Measurements from ENCODE around the gene HPCAL1.

HPCAL1 gene

DNA sequence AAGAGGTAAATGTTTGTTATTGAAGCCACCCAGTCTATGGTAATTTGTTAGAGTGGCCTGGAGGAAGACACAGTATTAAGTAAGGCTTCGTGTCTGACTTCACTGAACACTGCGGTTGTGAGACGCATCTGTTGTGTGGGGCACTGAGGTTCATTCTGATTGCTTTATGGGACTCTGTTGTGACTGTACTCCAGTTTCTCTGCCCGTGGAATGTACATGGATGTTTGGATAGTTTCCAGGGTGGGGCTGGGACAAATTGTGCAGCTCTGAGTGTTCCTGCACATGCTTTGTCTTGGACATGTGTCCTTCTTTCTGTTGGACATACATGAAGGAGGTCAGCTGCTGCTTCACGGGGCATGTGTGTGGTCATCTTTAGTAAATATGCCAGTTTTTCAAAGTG is 86.9 kb downstream of the HPCAL1 start:
- no peak for TF ChIP-seq CREB1 (IDR thresholded peaks at IDR 0.05; ENCODE audit: low read depth)
- TF ChIP-seq NFIC (IDR thresholded peaks at IDR 0.05) = no peak
- no peak for TF ChIP-seq TAF1 (IDR thresholded peaks at IDR 0.05; ENCODE audit: low read depth)
- no peak for TF ChIP-seq CEBPB (IDR thresholded peaks at IDR 0.05)
- TF ChIP-seq, protein P1, sequence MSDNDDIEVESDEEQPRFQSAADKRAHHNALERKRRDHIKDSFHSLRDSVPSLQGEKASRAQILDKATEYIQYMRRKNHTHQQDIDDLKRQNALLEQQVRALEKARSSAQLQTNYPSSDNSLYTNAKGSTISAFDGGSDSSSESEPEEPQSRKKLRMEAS (IDR thresholded peaks at IDR 0.05) = no peak
- no peak for TF ChIP-seq EGR1 (IDR thresholded peaks at IDR 0.05)
- no peak for TF ChIP-seq YY1 (IDR thresholded peaks at IDR 0.05; ENCODE audit: low read depth)
- TF ChIP-seq, protein P2, sequence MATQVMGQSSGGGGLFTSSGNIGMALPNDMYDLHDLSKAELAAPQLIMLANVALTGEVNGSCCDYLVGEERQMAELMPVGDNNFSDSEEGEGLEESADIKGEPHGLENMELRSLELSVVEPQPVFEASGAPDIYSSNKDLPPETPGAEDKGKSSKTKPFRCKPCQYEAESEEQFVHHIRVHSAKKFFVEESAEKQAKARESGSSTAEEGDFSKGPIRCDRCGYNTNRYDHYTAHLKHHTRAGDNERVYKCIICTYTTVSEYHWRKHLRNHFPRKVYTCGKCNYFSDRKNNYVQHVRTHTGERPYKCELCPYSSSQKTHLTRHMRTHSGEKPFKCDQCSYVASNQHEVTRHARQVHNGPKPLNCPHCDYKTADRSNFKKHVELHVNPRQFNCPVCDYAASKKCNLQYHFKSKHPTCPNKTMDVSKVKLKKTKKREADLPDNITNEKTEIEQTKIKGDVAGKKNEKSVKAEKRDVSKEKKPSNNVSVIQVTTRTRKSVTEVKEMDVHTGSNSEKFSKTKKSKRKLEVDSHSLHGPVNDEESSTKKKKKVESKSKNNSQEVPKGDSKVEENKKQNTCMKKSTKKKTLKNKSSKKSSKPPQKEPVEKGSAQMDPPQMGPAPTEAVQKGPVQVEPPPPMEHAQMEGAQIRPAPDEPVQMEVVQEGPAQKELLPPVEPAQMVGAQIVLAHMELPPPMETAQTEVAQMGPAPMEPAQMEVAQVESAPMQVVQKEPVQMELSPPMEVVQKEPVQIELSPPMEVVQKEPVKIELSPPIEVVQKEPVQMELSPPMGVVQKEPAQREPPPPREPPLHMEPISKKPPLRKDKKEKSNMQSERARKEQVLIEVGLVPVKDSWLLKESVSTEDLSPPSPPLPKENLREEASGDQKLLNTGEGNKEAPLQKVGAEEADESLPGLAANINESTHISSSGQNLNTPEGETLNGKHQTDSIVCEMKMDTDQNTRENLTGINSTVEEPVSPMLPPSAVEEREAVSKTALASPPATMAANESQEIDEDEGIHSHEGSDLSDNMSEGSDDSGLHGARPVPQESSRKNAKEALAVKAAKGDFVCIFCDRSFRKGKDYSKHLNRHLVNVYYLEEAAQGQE (IDR thresholded peaks at IDR 0.05; ENCODE audit: low read depth) = no peak
- TF ChIP-seq TCF12 (IDR thresholded peaks at IDR 0.05; ENCODE audit: low read depth) = no peak
- TF ChIP-seq FOXM1 (IDR thresholded peaks at IDR 0.05; ENCODE audit: borderline replicate concordance, low read depth) = no peak
- TF ChIP-seq ZBTB7A (IDR thresholded peaks at IDR 0.05; ENCODE audit: low read depth) = no peak
- TF ChIP-seq EP300 (IDR thresholded peaks at IDR 0.05; ENCODE audit: borderline replicate concordance) = no peak
- TF ChIP-seq, protein P3, sequence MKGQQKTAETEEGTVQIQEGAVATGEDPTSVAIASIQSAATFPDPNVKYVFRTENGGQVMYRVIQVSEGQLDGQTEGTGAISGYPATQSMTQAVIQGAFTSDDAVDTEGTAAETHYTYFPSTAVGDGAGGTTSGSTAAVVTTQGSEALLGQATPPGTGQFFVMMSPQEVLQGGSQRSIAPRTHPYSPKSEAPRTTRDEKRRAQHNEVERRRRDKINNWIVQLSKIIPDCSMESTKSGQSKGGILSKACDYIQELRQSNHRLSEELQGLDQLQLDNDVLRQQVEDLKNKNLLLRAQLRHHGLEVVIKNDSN (IDR thresholded peaks at IDR 0.05) = no peak
- no peak for TF ChIP-seq RAD21 (IDR thresholded peaks at IDR 0.05; ENCODE audit: low read depth)
- TF ChIP-seq TEAD4 (IDR thresholded peaks at IDR 0.05) = no peak

DNA sequence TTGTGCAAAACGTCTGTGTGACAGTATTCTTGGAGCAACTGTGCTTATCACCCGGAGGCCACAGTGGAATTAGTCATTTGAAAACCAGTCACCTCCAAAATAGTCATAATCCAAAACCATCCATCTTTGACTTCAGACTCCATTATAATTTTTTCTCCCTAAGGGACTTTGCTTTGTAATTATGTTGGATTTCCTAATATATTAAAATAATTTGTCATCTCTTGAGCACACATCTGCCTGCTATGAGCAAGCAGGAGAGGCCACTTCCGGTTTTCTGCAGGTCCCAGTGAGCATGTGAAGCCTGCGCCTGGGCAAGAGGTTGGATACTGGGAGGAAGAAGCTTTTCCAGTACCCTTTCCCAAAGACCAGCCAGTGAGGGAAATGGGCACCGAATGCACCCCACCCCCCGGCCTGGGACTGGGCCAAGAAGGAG is 87.7 kb downstream of the HPCAL1 start:
- TF ChIP-seq, protein P2 (IDR thresholded peaks at IDR 0.05; ENCODE audit: low read depth) = no peak
- no peak for TF ChIP-seq EP300 (IDR thresholded peaks at IDR 0.05; ENCODE audit: borderline replicate concordance)
- TF ChIP-seq YY1 (IDR thresholded peaks at IDR 0.05; ENCODE audit: low read depth) = no peak
- TF ChIP-seq EGR1 (IDR thresholded peaks at IDR 0.05) = no peak
- TF ChIP-seq TCF12 (IDR thresholded peaks at IDR 0.05; ENCODE audit: low read depth) = no peak
- TF ChIP-seq TAF1 (IDR thresholded peaks at IDR 0.05; ENCODE audit: low read depth) = no peak
- no peak for TF ChIP-seq TEAD4 (IDR thresholded peaks at IDR 0.05)
- no peak for TF ChIP-seq RAD21 (IDR thresholded peaks at IDR 0.05; ENCODE audit: low read depth)
- no peak for TF ChIP-seq CREB1 (IDR thresholded peaks at IDR 0.05; ENCODE audit: low read depth)
- no peak for TF ChIP-seq NFIC (IDR thresholded peaks at IDR 0.05)
- TF ChIP-seq, protein P3 (IDR thresholded peaks at IDR 0.05) = no peak
- TF ChIP-seq, protein P1 (IDR thresholded peaks at IDR 0.05) = no peak
- no peak for TF ChIP-seq FOXM1 (IDR thresholded peaks at IDR 0.05; ENCODE audit: borderline replicate concordance, low read depth)
- TF ChIP-seq CEBPB (IDR thresholded peaks at IDR 0.05) = no peak
- no peak for TF ChIP-seq ZBTB7A (IDR thresholded peaks at IDR 0.05; ENCODE audit: low read depth)

DNA sequence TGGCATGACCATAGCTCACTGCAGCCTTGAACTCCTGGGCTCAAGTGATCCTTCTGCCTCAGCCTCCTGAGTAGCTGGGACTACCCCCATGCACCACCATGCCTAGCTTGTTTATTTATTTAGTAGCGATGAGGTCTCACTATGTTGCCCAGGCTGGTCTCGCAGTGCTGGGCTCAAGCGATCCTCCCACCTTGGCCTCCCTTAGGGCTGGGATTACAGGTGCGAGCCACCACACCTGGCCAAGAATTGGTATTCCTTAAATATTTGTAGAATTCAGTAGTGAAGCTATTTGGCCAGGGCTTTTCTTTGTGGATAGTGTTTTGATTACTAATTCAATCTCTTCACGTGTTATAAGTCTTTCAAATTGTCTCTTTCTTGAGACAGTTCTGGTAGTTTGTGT is 89.4 kb downstream of the HPCAL1 start:
- TF ChIP-seq YY1 (IDR thresholded peaks at IDR 0.05; ENCODE audit: low read depth) (no peak), CREB1 (IDR thresholded peaks at IDR 0.05; ENCODE audit: low read depth) (no peak), EP300 (IDR thresholded peaks at IDR 0.05; ENCODE audit: borderline replicate concordance) (no peak), CEBPB (IDR thresholded peaks at IDR 0.05) (no peak), FOXM1 (IDR thresholded peaks at IDR 0.05; ENCODE audit: borderline replicate concordance, low read depth) (no peak), TAF1 (IDR thresholded peaks at IDR 0.05; ENCODE audit: low read depth) (no peak), RAD21 (IDR thresholded peaks at IDR 0.05; ENCODE audit: low read depth) (no peak), ZBTB7A (IDR thresholded peaks at IDR 0.05; ENCODE audit: low read depth) (no peak), TCF12 (IDR thresholded peaks at IDR 0.05; ENCODE audit: low read depth) (no peak), NFIC (IDR thresholded peaks at IDR 0.05) (no peak), TEAD4 (IDR thresholded peaks at IDR 0.05) (no peak), EGR1 (IDR thresholded peaks at IDR 0.05) (no peak)
- TF ChIP-seq, protein P1 (IDR thresholded peaks at IDR 0.05) = no peak
- TF ChIP-seq, protein P3 (IDR thresholded peaks at IDR 0.05) = no peak
- TF ChIP-seq, protein P2 (IDR thresholded peaks at IDR 0.05; ENCODE audit: low read depth) = no peak
